Measurements from ENCODE around the gene DAND5. TPM values are rescaled to one million over a fixed set of nuclear protein-coding genes. Genes with fewer than 3 reads are reported as not detected.

The DAND5 gene
- polyA plus RNA-seq, 2 of the 4 experiments (the other 2 are of a cell fraction): 0.12 to 0.21 TPM

GRCh38 chr19:13015361-13016223 lies 46.2 kb downstream of the DAND5 start:
- ChIA-PET POLR2A (no interaction called here), CTCF (interaction anchor here (1.1 to 2.8 kb wide), 3 partner anchors 10 to 46 kb away, joined by 3 to 8 read pairs (median 3); no protein-coding TSS in a partner anchor)
- Histone ChIP-seq H3K4me3 (no peak overlapping the region), H3K9me3 (no peaks in the 10 kb centered on the region), H3K4me2 (no peak overlapping the region), H3K27ac (no peak overlapping the region), H3K4me1 (no peaks in the 10 kb centered on the region)
- 77% methylated on average over 9 of the region's 12 CpGs for WGBS (ENCODE audit: missing lambda C conversion rate)
- ATAC-seq (no peak), DNase-seq (ENCODE audit: low read depth in 1 of 2, low spot score in 1 of 2) (no peak), FAIRE-seq (no peak)
- no peak for TF ChIP-seq RNF2 (IDR thresholded peaks at IDR 0.05; ENCODE audit: borderline replicate concordance, low read depth)
- no peak for TF ChIP-seq KDM5A (IDR thresholded peaks at IDR 0.05)
- no peak for TF ChIP-seq USF2 (IDR thresholded peaks at IDR 0.05)
- TF ChIP-seq ZSCAN20 (CRISPR knock-in tag; IDR thresholded peaks at IDR 0.05): no peak
- no peak for TF ChIP-seq HMGXB4 (CRISPR knock-in tag; IDR thresholded peaks at IDR 0.05; ENCODE audit: borderline replicate concordance)
- no peak for TF ChIP-seq HOXA7 (CRISPR knock-in tag; IDR thresholded peaks at IDR 0.05)
- no peak for TF ChIP-seq ATOH8 (CRISPR knock-in tag; IDR thresholded peaks at IDR 0.05; ENCODE audit: low read depth)
- no peak for TF ChIP-seq CBX8 (IDR thresholded peaks at IDR 0.05)
- TF ChIP-seq CTCF (IDR thresholded peaks at IDR 0.05): no peak
- TF ChIP-seq TP53 (CRISPR knock-in tag; IDR thresholded peaks at IDR 0.05): no peak
- TF ChIP-seq PHF8 (IDR thresholded peaks at IDR 0.05; ENCODE audit: borderline replicate concordance, low read depth): no peak
- no peak for TF ChIP-seq CHD2 (IDR thresholded peaks at IDR 0.05; ENCODE audit: low read length, partially characterized antibody)
- no peak for TF ChIP-seq ELK1 (IDR thresholded peaks at IDR 0.05; ENCODE audit: low read depth, low read length)
- no peak for TF ChIP-seq TFCP2L1 (CRISPR knock-in tag; IDR thresholded peaks at IDR 0.05)
- no peak for TF ChIP-seq RFX5 (IDR thresholded peaks at IDR 0.05)
- no peak for TF ChIP-seq MAX (IDR thresholded peaks at IDR 0.05)

- Histone ChIP-seq H3K4me2 (no peak overlapping the region), H3K4me3 (no peak overlapping the region), H3K4me1 (no peaks in the 10 kb centered on the region), H3K27ac (no peak overlapping the region), H3K9me3 (no peaks in the 10 kb centered on the region)
- DNase-seq (ENCODE audit: low read depth in 1 of 2, low spot score in 1 of 2) (no peak), ATAC-seq (no peak), FAIRE-seq (no peak)
- no peak for TF ChIP-seq POLR2A (IDR thresholded peaks at IDR 0.05; ENCODE audit: low read length)
- no peak for TF ChIP-seq RFX5 (IDR thresholded peaks at IDR 0.05)
- TF ChIP-seq KDM5A (IDR thresholded peaks at IDR 0.05): no peak
- TF ChIP-seq NR3C1 (IDR thresholded peaks at IDR 0.05): no peak
- TF ChIP-seq CHD2 (IDR thresholded peaks at IDR 0.05; ENCODE audit: low read length, partially characterized antibody): no peak
- no peak for TF ChIP-seq PHF8 (IDR thresholded peaks at IDR 0.05; ENCODE audit: borderline replicate concordance, low read depth)
- no peak for TF ChIP-seq MAZ (IDR thresholded peaks at IDR 0.05; ENCODE audit: borderline replicate concordance, low read depth, low read length)
- no peak for TF ChIP-seq BCL3 (IDR thresholded peaks at IDR 0.05)
- ChIA-PET POLR2A (no interaction called here), CTCF (interaction anchor here (1.1 to 2.2 kb wide), 2 partner anchors 18 to 45 kb away, joined by 3 to 5 read pairs; no protein-coding TSS in a partner anchor)
- 88% methylated on average over 6 of the region's 7 CpGs for WGBS (ENCODE audit: missing lambda C conversion rate)
Measured at GRCh38 chr19:13016245-13016627, 46.9 kb downstream of the DAND5 start.

Data from A549 (cell line).